SKM-1 (cell line): ENCODE data around the gene KCNJ9.
"Not testable (repeated sequence)": the region's sequence is repeated elsewhere in the genome, so short reads cannot be mapped to it uniquely, and the experiment has no call there.

Experiments used
- DNase-seq: peaks from one replicate; lab custom pipeline; 2025; ENCODE audit not compliant: unreplicated experiment; lab: John Stamatoyannopoulos, UW

The KCNJ9 gene

GRCh38 chr1:160081261-160081936 is at the start of gene KCNJ9:
TSS of gene KCNJ9 (plus strand) at chr1:160081538. CDS start at chr1:160084031, 2,493 bp downstream.
- no peak for DNase-seq

- DNase-seq = no peak
These were observed 49.0 kb upstream of the KCNJ9 start for GRCh38 chr1:160032165-160032820.

- no peak for DNase-seq
These were observed 40.9 kb upstream of the KCNJ9 start for GRCh38 chr1:160040476-160040875.

- no peak for DNase-seq
These were observed 37.8 kb upstream of the KCNJ9 start for GRCh38 chr1:160043543-160043942.

GRCh38 chr1:160045653-160046052 is 35.7 kb upstream of the KCNJ9 start:
- no peak for DNase-seq

GRCh38 chr1:160046494-160047110 is 34.7 kb upstream of the KCNJ9 start:
- peak; percentile 71 for DNase-seq

GRCh38 chr1:160047111-160047991 is 34.0 kb upstream of the KCNJ9 start:
- no peak for DNase-seq

- no peak for DNase-seq
These were observed 33.0 kb upstream of the KCNJ9 start for GRCh38 chr1:160048335-160048734.

- DNase-seq = no peak
These were observed 32.2 kb upstream of the KCNJ9 start for GRCh38 chr1:160049101-160049500.

GRCh38 chr1:160050182-160050581 is 31.2 kb upstream of the KCNJ9 start:
- DNase-seq = not testable (repeated sequence)

- no peak for DNase-seq
These were observed 30.7 kb upstream of the KCNJ9 start for GRCh38 chr1:160050619-160051018.

- DNase-seq = no peak
These were observed 28.4 kb upstream of the KCNJ9 start for GRCh38 chr1:160052936-160053335.

GRCh38 chr1:160053548-160054365 is 27.6 kb upstream of the KCNJ9 start:
- no peak for DNase-seq

GRCh38 chr1:160056648-160057169 is 24.6 kb upstream of the KCNJ9 start:
- no peak for DNase-seq

- DNase-seq = no peak
These were observed 23.3 kb upstream of the KCNJ9 start for GRCh38 chr1:160058087-160058486.

- no peak for DNase-seq
These were observed 19.7 kb upstream of the KCNJ9 start for GRCh38 chr1:160061369-160062229.

- no peak for DNase-seq
These were observed 19.2 kb upstream of the KCNJ9 start for GRCh38 chr1:160062230-160062532.

- DNase-seq = no peak
These were observed 18.2 kb upstream of the KCNJ9 start for GRCh38 chr1:160063176-160063575.

GRCh38 chr1:160064164-160064563 is 17.2 kb upstream of the KCNJ9 start:
- no peak for DNase-seq
